Stimulated activated CD4-positive, alpha-beta T cell treated with anti-CD3 and anti-CD28 coated beads, Interleukin-2, amount 100 ng/mL, for 4 hours (primary cell): Measurements from ENCODE around the gene SLC25A11.
"Not testable (repeated sequence)": the region's sequence is repeated elsewhere in the genome, so short reads cannot be mapped to it uniquely, and the experiment has no call there.

Experiments
- DNase-seq: peaks from one replicate; pipeline ENCODE4 v3.0.0-alpha.2; 2020; ENCODE audit warnings: low read depth

The SLC25A11 gene

GRCh38 chr17:4945176-4945943 is 5.5 kb upstream of the SLC25A11 start:
- peak; percentile 85 for DNase-seq

GRCh38 chr17:4944554-4945175 is 4.8 kb upstream of the SLC25A11 start:
- DNase-seq: no peak

- DNase-seq: no peak
Measured at GRCh38 chr17:4944163-4944553, 4.3 kb upstream of the SLC25A11 start.

GRCh38 chr17:4942760-4943508 is 3.1 kb upstream of the SLC25A11 start:
- DNase-seq: no peak

- DNase-seq: no peak
Measured at GRCh38 chr17:4941319-4941610, 1.4 kb upstream of the SLC25A11 start.

- DNase-seq: no peak
Measured at GRCh38 chr17:4940555-4941318, 891 bp upstream of the SLC25A11 start.

GRCh38 chr17:4939546-4939795 is 375 bp downstream of the SLC25A11 start:
- no peak for DNase-seq

GRCh38 chr17:4938688-4939545 is 929 bp downstream of the SLC25A11 start:
- DNase-seq: no peak

GRCh38 chr17:4938069-4938491 is 1.8 kb downstream of the SLC25A11 start:
- no peak for DNase-seq

- no peak for DNase-seq
Measured at GRCh38 chr17:4937553-4937952, 2.3 kb downstream of the SLC25A11 start.

- no peak for DNase-seq
Measured at GRCh38 chr17:4936436-4936835, 3.4 kb downstream of the SLC25A11 start.

- no peak for DNase-seq
Measured at GRCh38 chr17:4935650-4936049, 4.2 kb downstream of the SLC25A11 start.

GRCh38 chr17:4934173-4934979 is 5.5 kb downstream of the SLC25A11 start:
- DNase-seq: no peak

GRCh38 chr17:4933646-4934045 is 6.2 kb downstream of the SLC25A11 start:
- DNase-seq: no peak

GRCh38 chr17:4932756-4933155 is 7.1 kb downstream of the SLC25A11 start:
- DNase-seq: no peak

GRCh38 chr17:4931963-4932362 is 7.9 kb downstream of the SLC25A11 start, which contains the start of gene GP1BA:
Gene GP1BA, plus strand, starts transcription at chr17:4932277. Its CDS starts 328 bp downstream, at chr17:4932605.
- no peak for DNase-seq

GRCh38 chr17:4928881-4929280 is 11.0 kb downstream of the SLC25A11 start:
- no peak for DNase-seq

- not testable (repeated sequence) for DNase-seq
Measured at GRCh38 chr17:4926577-4927335, 13.1 kb downstream of the SLC25A11 start.

- DNase-seq: no peak
Measured at GRCh38 chr17:4921320-4921719, 18.5 kb downstream of the SLC25A11 start.
